ENCODE data around the gene AFG3L2. TPM values are rescaled to one million over a fixed set of nuclear protein-coding genes. Genes with fewer than 3 reads are reported as not detected.
"Not testable (repeated sequence)": the region's sequence is repeated elsewhere in the genome, so short reads cannot be mapped to it uniquely, and the experiment has no call there.

Gene AFG3L2
- polyA plus RNA-seq, 6 donors from 2014 or later: 21.8 to 32.6 (median 27.4) TPM

DNA sequence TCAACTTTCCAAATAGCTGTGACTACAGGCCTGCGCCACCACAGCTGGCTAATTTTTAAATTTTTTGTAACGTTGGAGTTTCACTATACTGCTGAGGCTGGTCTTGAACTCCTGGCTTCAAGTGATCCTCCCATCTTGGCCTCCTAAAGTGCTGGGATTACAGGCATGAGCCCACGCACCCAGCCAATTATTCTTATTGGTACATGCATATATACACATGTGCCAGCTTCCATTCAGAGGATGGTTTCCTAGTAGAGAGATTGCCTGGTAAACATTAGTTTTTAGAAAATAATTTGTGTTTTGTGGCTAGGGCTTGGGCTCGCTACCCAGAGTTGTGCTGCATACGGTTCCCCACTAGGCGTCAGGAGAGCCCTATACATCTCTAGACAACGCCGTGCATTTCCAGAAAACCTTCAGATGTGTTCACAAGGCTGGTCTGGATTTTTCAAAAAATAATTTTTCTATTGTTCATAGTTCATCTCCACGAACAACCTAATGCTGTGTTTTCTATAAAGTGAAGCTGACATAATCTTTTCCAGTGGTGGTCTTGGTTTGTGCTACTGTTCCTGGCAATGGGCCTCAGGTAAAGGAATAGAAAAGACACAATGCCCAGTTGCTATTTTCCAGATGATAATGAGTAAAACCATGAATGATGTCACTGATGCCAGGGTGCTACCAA lies 14.6 kb upstream of the AFG3L2 start:
- Mint-ChIP-seq H3K27ac (no peak overlapping the region), H3K27me3 (peaks cover 7 to 11% (median 8%) of the 10 kb centered on the region in 3 donors), H3K36me3 (no peaks in the 10 kb centered on the region), H3K4me3 (no peak overlapping the region), H3K9me3 (no peaks in the 10 kb centered on the region), H3K4me1 (no peaks in the 10 kb centered on the region)
- DNase-seq: peak; percentile 36
- peak; percentile 87 to 94 for ATAC-seq (ENCODE audit: low read depth in 2 of 2)

DNA sequence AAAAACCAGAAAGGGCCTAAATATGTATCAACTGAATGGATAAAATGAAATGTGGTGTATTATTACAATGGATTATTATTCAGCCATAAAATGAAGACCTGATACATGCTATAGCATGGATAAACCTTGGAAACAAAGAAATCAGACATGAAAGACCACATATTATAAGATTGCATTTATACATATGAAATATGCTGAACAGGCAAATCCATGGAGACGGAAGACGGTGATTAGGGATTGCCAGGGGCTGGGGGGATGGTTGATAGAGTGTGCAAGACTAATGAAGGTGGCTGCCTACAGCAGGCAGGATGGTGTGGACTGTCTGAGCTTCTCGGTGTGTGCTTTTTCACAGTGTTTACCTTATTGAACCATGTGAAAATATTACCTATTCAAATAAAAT lies 11.4 kb upstream of the AFG3L2 start:
- ATAC-seq (ENCODE audit: low read depth in 2 of 2) (no peak), DNase-seq (no peak)
- Mint-ChIP-seq H3K4me1 (no peaks in the 10 kb centered on the region), H3K27ac (peak overlapping the region in 1 of 6 donors; percentile 37), H3K4me3 (no peak overlapping the region), H3K9me3 (no peaks in the 10 kb centered on the region), H3K27me3 (no peaks in the 10 kb centered on the region), H3K36me3 (no peaks in the 10 kb centered on the region)

- DNase-seq (no peak), ATAC-seq (ENCODE audit: low read depth in 2 of 2) (no peak)
- no peak overlapping the region for H3K4me3 Mint-ChIP-seq
- peaks cover 0 to under 1% (median 0%) of the 10 kb centered on the region in 3 donors for H3K27me3 Mint-ChIP-seq
- H3K27ac Mint-ChIP-seq: no peak overlapping the region
- no peaks in the 10 kb centered on the region for H3K4me1 Mint-ChIP-seq
- H3K9me3 Mint-ChIP-seq: peaks cover 0 to 2% (median 0%) of the 10 kb centered on the region in 7 donors
- no peaks in the 10 kb centered on the region for H3K36me3 Mint-ChIP-seq
Measured at GRCh38 chr18:12384261-12384660, 7.2 kb upstream of the AFG3L2 start.

GRCh38 chr18:12383759-12384158 lies 6.7 kb upstream of the AFG3L2 start:
- not testable (repeated sequence) for ATAC-seq (ENCODE audit: low read depth in 2 of 2); H3K36me3 Mint-ChIP-seq; H3K9me3 Mint-ChIP-seq; H3K27me3 Mint-ChIP-seq; DNase-seq; H3K4me3 Mint-ChIP-seq; H3K27ac Mint-ChIP-seq; H3K4me1 Mint-ChIP-seq

DNA sequence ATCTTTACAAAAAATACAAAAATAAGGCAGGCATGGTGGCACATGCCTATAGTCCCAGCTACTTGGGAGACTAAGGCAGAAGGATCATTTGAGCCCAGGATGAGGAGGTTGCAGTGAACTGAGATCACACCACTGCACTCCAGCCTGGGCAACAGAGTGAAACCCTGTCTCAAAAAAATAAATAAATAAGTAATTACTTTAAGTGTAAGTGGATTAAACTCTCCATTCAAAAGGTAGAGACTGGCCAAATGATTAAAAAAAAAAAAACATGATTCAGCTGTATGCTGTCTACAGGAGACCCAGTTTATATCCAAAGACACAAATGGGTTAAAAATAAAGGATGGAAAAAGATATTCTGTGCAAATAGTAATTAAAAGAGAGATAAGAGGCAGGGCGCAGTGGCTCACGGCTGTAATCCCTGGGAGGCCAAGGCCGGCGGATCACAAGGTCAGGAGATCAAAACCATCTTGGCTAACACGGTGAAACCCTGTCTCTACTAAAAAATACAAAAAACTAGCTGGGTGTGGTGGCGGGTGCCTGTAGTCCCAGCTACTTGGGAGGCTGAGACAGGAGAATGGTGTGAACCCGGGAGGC lies 5.3 kb upstream of the AFG3L2 start:
- H3K27me3 Mint-ChIP-seq; H3K4me3 Mint-ChIP-seq; H3K4me1 Mint-ChIP-seq; DNase-seq; H3K36me3 Mint-ChIP-seq; H3K27ac Mint-ChIP-seq; ATAC-seq (ENCODE audit: low read depth in 2 of 2); H3K9me3 Mint-ChIP-seq: not testable (repeated sequence)

GRCh38 chr18:12378198-12378558 lies 1.2 kb upstream of the AFG3L2 start:
- H3K36me3 Mint-ChIP-seq; H3K9me3 Mint-ChIP-seq; ATAC-seq (ENCODE audit: low read depth in 2 of 2); DNase-seq; H3K27me3 Mint-ChIP-seq: not testable (repeated sequence)
- peaks cover 26 to 38% (median 36%) of the 10 kb centered on the region in 3 donors for H3K4me1 Mint-ChIP-seq
- H3K4me3 Mint-ChIP-seq: peak overlapping the region; percentile 78 to 95 (median 92)
- H3K27ac Mint-ChIP-seq: peak overlapping the region; percentile 11 to 99 (median 90)

GRCh38 chr18:12377556-12378197 lies 650 bp upstream of the AFG3L2 start:
- ATAC-seq (ENCODE audit: low read depth in 2 of 2) (no peak), DNase-seq (no peak)
- Mint-ChIP-seq H3K36me3 (peaks cover 0 to 4% of the 10 kb centered on the region in 2 donors), H3K27ac (peak overlapping the region; percentile 75 to 99 (median 94)), H3K27me3 (peaks cover 0 to 5% (median 0%) of the 10 kb centered on the region in 3 donors), H3K9me3 (peaks cover 0 to 2% (median 0%) of the 10 kb centered on the region in 7 donors), H3K4me1 (peaks cover 30 to 40% (median 36%) of the 10 kb centered on the region in 3 donors), H3K4me3 (peak overlapping the region; percentile 78 to 95 (median 92))

DNA sequence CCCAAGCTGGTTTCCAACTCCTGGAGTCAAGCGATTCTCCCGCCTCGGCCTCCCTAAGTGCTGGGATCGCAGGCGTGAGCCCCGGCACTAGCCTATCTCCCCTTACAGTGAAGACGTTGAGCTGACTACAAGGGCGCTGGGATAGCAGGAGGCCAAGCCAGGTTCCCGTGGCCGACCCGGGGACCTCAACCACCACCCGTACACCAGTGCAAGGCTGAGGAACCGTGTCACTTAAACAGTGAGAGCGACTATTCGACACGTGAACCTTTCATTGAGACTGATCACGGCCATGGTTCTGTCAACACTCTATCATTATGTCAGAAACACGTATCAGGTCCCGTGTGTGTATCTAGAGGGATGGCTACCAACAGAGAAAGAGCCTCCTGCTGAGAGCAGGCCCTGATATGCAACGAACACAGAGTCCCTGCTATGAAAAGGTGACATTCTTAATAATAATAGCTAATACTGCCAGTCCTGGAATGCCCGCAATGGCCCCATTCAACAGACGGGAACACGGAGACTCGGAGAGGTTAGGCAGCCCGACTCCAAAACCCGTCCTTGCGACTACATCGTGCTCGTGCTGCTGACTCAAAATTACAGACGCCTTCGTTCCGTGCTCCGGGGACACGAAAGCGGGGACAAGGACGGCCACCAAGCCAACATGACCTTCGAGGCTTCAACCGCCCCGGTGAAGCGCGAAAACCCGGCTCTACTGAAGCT lies 833 bp downstream of the AFG3L2 start:
- Mint-ChIP-seq H3K27ac (peak overlapping the region; percentile 89 to 98 (median 96)), H3K9me3 (no peaks in the 10 kb centered on the region), H3K27me3 (peaks cover 0 to 5% (median 0%) of the 10 kb centered on the region in 3 donors), H3K4me1 (peaks cover 40 to 45% (median 40%) of the 10 kb centered on the region in 3 donors), H3K36me3 (peaks cover 0 to 4% of the 10 kb centered on the region in 2 donors), H3K4me3 (peak overlapping the region; percentile 84 to 94 (median 92))
- ATAC-seq (ENCODE audit: low read depth in 2 of 2) (no peak), DNase-seq (no peak)

- H3K27me3 Mint-ChIP-seq: peaks cover 0 to 5% (median 0%) of the 10 kb centered on the region in 3 donors
- H3K4me1 Mint-ChIP-seq: peaks cover 40 to 45% (median 41%) of the 10 kb centered on the region in 3 donors
- ATAC-seq (ENCODE audit: low read depth in 2 of 2): no peak
- peak overlapping the region in 1 of 6 donors; percentile 2 for H3K27ac Mint-ChIP-seq
- no peak for DNase-seq
- H3K4me3 Mint-ChIP-seq: peak overlapping the region in 6 of 8 donors; percentile 62 to 92 (median 70)
- no peaks in the 10 kb centered on the region for H3K9me3 Mint-ChIP-seq
- H3K36me3 Mint-ChIP-seq: peaks cover 0 to 8% of the 10 kb centered on the region in 2 donors
Measured at GRCh38 chr18:12374401-12374800, 2.6 kb downstream of the AFG3L2 start.

DNA sequence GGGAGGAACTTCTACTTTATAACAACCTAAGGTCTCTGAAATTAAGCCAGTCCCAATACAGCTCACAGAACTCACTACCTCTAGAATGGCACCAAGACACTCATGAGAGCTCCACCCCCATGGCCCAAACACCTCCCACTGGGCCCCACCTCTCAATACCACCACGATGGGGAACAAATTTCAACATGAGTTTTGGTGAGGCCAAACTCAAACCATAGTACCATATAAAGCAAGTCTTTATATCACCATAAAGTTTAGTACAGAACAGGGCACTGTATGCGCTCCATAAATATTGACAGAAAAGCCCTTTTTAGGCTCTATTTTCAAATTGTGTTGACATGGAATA lies 3.3 kb downstream of the AFG3L2 start:
- Mint-ChIP-seq H3K9me3 (no peaks in the 10 kb centered on the region), H3K27me3 (no peaks in the 10 kb centered on the region), H3K4me1 (peaks cover 41 to 45% (median 42%) of the 10 kb centered on the region in 3 donors), H3K36me3 (peaks cover 0 to 8% of the 10 kb centered on the region in 2 donors), H3K27ac (no peak overlapping the region), H3K4me3 (peak overlapping the region in 3 of 8 donors; percentile 35 to 88 (median 36))
- DNase-seq (no peak), ATAC-seq (ENCODE audit: low read depth in 2 of 2) (no peak)

DNA sequence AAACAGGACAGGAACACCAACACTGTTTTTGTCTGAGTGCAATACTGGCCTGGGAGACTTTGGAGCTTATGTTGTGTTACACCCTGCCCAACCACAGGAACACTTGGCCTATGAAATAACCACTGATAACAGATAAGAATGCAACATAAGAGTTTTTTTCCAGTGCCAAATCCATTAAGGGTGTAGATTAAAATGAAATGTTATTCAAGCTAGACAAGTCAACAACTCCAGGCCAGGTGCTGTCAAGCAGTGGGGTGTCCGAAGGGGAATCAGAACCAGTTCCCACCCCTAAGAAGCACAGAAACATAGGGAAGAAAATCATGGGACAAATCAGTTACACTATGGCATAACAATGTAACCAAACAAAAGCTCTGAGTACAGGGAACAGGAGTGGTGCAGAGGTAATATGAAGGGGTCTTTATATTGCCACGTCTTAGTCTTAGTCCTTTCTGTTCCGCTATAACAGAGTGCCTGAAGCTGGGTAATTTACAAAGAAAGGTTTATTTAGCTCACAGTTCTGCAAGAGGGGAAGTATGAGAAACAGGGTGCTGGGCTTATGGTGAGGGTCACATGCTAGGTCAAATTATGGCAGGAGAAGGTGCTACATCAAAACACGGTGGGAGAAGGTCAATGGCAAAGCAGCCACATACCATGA lies 3.8 kb downstream of the AFG3L2 start:
- Mint-ChIP-seq H3K27ac (peak overlapping the region in 2 of 6 donors; percentile 13 to 28), H3K4me3 (peak overlapping the region in 2 of 8 donors; percentile 35 to 88), H3K9me3 (no peaks in the 10 kb centered on the region), H3K36me3 (peaks cover 0 to 8% of the 10 kb centered on the region in 2 donors), H3K27me3 (no peaks in the 10 kb centered on the region), H3K4me1 (peaks cover 41 to 45% (median 42%) of the 10 kb centered on the region in 3 donors)
- ATAC-seq (ENCODE audit: low read depth in 2 of 2): no peak
- no peak for DNase-seq

DNA sequence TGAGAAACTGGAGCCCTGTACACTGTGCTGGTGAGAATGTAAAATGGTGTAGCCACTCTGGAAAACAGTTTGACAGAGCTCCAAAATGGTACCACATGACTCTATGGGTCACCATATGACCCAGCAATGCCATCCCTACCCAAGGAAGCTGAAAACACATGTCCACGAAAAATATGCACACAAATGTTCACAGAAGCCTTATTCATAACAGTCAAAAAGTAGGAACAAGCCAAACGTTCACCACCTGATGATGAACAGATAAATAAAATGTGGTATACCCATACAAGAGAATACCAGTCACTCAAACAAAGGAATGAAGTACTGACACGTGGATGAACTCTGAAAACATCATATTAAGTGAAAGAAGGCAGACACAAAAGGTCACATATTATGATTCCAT lies 4.6 kb downstream of the AFG3L2 start:
- DNase-seq: no peak
- Mint-ChIP-seq H3K4me1 (peaks cover 34 to 37% (median 36%) of the 10 kb centered on the region in 3 donors), H3K27me3 (no peaks in the 10 kb centered on the region), H3K4me3 (no peak overlapping the region), H3K27ac (no peak overlapping the region), H3K36me3 (peaks cover 0 to 8% of the 10 kb centered on the region in 2 donors), H3K9me3 (no peaks in the 10 kb centered on the region)
- no peak for ATAC-seq (ENCODE audit: low read depth in 2 of 2)

GRCh38 chr18:12371590-12371989 lies 5.4 kb downstream of the AFG3L2 start:
- no peak for DNase-seq
- ATAC-seq (ENCODE audit: low read depth in 2 of 2): no peak
- Mint-ChIP-seq H3K9me3 (no peaks in the 10 kb centered on the region), H3K36me3 (peaks cover 0 to 14% of the 10 kb centered on the region in 2 donors), H3K4me1 (peaks cover 33 to 40% (median 36%) of the 10 kb centered on the region in 3 donors), H3K27me3 (no peaks in the 10 kb centered on the region), H3K27ac (no peak overlapping the region), H3K4me3 (no peak overlapping the region)
